ENCODE measurements around the gene HOXB6.

HOXB6 gene

GRCh38 chr17:48577946-48578615 is 26.7 kb downstream of the HOXB6 start, which contains the start of gene HOXB4:
Gene HOXB4 (minus strand): TSS chr17:48578350. CDS start chr17:48578319, 31 bp downstream.
- peak; percentile 49 for DNase-seq

- peak; percentile 41 for DNase-seq
These were observed 27.3 kb downstream of the HOXB6 start for GRCh38 chr17:48577330-48577945.

GRCh38 chr17:48576479-48577309 is 28.1 kb downstream of the HOXB6 start:
- DNase-seq: peak; percentile 21

- DNase-seq: no peak
These were observed 28.9 kb downstream of the HOXB6 start for GRCh38 chr17:48575673-48576478.

GRCh38 chr17:48575066-48575582 is 29.7 kb downstream of the HOXB6 start:
- DNase-seq: no peak

GRCh38 chr17:48574505-48575065 is 30.2 kb downstream of the HOXB6 start:
- DNase-seq: no peak

- DNase-seq: no peak
These were observed 32.9 kb downstream of the HOXB6 start for GRCh38 chr17:48571826-48572417.

- no peak for DNase-seq
These were observed 33.6 kb downstream of the HOXB6 start for GRCh38 chr17:48571024-48571818.

GRCh38 chr17:48570325-48571023 is 34.3 kb downstream of the HOXB6 start:
- DNase-seq: no peak

GRCh38 chr17:48569674-48570324 is 35.0 kb downstream of the HOXB6 start:
- DNase-seq: no peak

- DNase-seq: no peak
These were observed 35.6 kb downstream of the HOXB6 start for GRCh38 chr17:48569240-48569582.

- no peak for DNase-seq
These were observed 36.1 kb downstream of the HOXB6 start for GRCh38 chr17:48568499-48569239.

- no peak for DNase-seq
These were observed 37.0 kb downstream of the HOXB6 start for GRCh38 chr17:48567646-48568354.

GRCh38 chr17:48567209-48567608 is 37.6 kb downstream of the HOXB6 start:
- no peak for DNase-seq

- no peak for DNase-seq
These were observed 38.1 kb downstream of the HOXB6 start for GRCh38 chr17:48566717-48567116.

GRCh38 chr17:48565925-48566710 is 38.7 kb downstream of the HOXB6 start:
- no peak for DNase-seq

- DNase-seq: no peak
These were observed 39.7 kb downstream of the HOXB6 start for GRCh38 chr17:48565022-48565554.
